Pancreas (tissue), 10 donors: ENCODE results near the gene THAP5. TPM values are rescaled to one million over a fixed set of nuclear protein-coding genes. Genes with fewer than 3 reads are reported as not detected.

ENCODE experiments used
- ATAC-seq, 4 donors: fragments of 200-7000 bp; cut with Tn5 transposase; one replicate each; pipeline versions ENCODE4 v1.8.0 to v1.9.1; 2020; ENCODE audit warnings: mild to moderate bottlenecking in 4 of 4, moderate library complexity in 4 of 4
- DNase-seq, 6 donors: peaks; one replicate each; pipeline ENCODE4 v3.0.0-alpha.2; 2020
- FAIRE-seq: peaks from 2 replicates; lab custom pipeline; 2012; peaks lifted over from hg19 to GRCh38; lab: Jason Lieb, UNC
- H3K27ac ChIP-seq, 4 donors: fragments of 200-600 bp; sonication (generic); 1 replicate in 3 of 4; 2 replicates in 1 of 4; pipeline versions ENCODE4 v1.5.0 to v1.8.0; 2020
- H3K27me3 ChIP-seq, 4 donors: fragments of 200-600 bp; one replicate each; pipeline ENCODE4 v1.8.0; 2021
- H3K36me3 ChIP-seq, 3 donors: fragments of 200-600 bp; sonication (generic) in 1 of 3; one replicate each; pipeline versions ENCODE4 v1.5.0 to v1.8.0; 2020 to 2021
- H3K4me1 ChIP-seq, 3 donors: fragments of 200-600 bp; one replicate each; pipeline ENCODE4 v1.8.0; 2021
- H3K4me3 ChIP-seq, 4 donors: fragments of 200-600 bp; sonication (generic) in 2 of 4; one replicate each; pipeline versions ENCODE4 v1.5.0 to v1.8.0; 2020 to 2021
- H3K9me3 ChIP-seq, 4 donors: fragments of 200-600 bp; one replicate each; pipeline ENCODE4 v1.8.0; 2021
- CTCF ChIP-seq, 4 donors: fragments of 200-600 bp; sonication (generic) in 3 of 4; IDR thresholded peaks; one replicate each; pipeline versions ENCODE4 v1.5.0 to v1.8.0; 2021; ENCODE audit warnings: antibody characterized with exemption in 4 of 4
- WGBS, 2 donors: extraction: QIAGEN DNeasy Blood & Tissue Kit; methylation state at CpG; one replicate each; pipeline ENCODE4 v1.1.7; 2013; 5-methylcytosine and 5-hydroxymethylcytosine counted together
- intact Hi-C, 3 donors: fragments of 100-400 bp; cut with DNase I; formaldehyde crosslinking; loops; one replicate each; pipeline versions ENCODE4 v1.11.1 to v1.14.2; 2022
- polyA plus RNA-seq, 2 donors: library from polyadenylated mRNA; stranded (reverse); fragments of 200-250 nt; gene quantifications; one replicate each; pipeline ENCODE4 v1.2.3, GENCODE V29; 2013
- total RNA-seq, 6 donors: library from RNA; stranded (reverse); fragmentation: NEBNext Ultra II Directional in 4 of 6; extraction: Animal tissue kit (Norgen Biotek cat#: 25700) in 4 of 6; gene quantifications; one replicate each; pipeline versions ENCODE4 v1.2.1 to v1.2.4, GENCODE V29; 2021 to 2023
- donor health status: healthy with polysubstance abuse.
- donor health status: DM: no; HTN: no; CAD: no; lungs with moderate emphysema.
- donor health status: DM: no; HTN: no; CAD: no.
- donor health status: control.
- donor health status: control.
- donor health status: Bipolar disorder and iron deficiency.
- donor health status: DM: yes; HTN: yes; CAD: no.
- donor health status: DM: no; HTN: no; CAD: no.
- donor health status: DM: no; HTN: no; CAD: no.
- donor health status: DM: yes; HTN: yes; CAD: no.

The THAP5 gene
- total and polyA plus RNA-seq, 8 donors: 6.4 to 17.4 (median 11.7) TPM

- DNase-seq (no peak), FAIRE-seq (no peak), ATAC-seq (no peak)
- no peak for TF ChIP-seq CTCF (IDR thresholded peaks at IDR 0.05)
- H3K9me3 ChIP-seq: no peaks in the 10 kb centered on the region
- H3K36me3 ChIP-seq: peaks cover 0 to 6% (median 0%) of the 10 kb centered on the region in 3 donors
- no peak overlapping the region for H3K4me3 ChIP-seq
- no peak overlapping the region for H3K27ac ChIP-seq
- no peaks in the 10 kb centered on the region for H3K27me3 ChIP-seq
- H3K4me1 ChIP-seq: peaks cover 12 to 38% (median 24%) of the 10 kb centered on the region in 3 donors
- 70 to 87% methylated on average over 2 of the region's 2 CpGs for WGBS, 2 donors
- intact Hi-C loops: no loop called here
Measured at GRCh38 chr7:108522780-108523179, 46.7 kb downstream of the THAP5 start.

- FAIRE-seq (no peak), DNase-seq (no peak), ATAC-seq (no peak)
- H3K4me1 ChIP-seq: peaks cover 0 to 14% (median 2%) of the 10 kb centered on the region in 3 donors
- H3K9me3 ChIP-seq: no peaks in the 10 kb centered on the region
- H3K27ac ChIP-seq: no peak overlapping the region
- H3K27me3 ChIP-seq: no peaks in the 10 kb centered on the region
- intact Hi-C loops: no loop called here
- no peak overlapping the region for H3K4me3 ChIP-seq
- no peak for TF ChIP-seq CTCF (IDR thresholded peaks at IDR 0.05)
- 98 to 100% methylated on average over 3 of the region's 3 CpGs for WGBS, 2 donors
- H3K36me3 ChIP-seq: peaks cover 0 to 25% (median 8%) of the 10 kb centered on the region in 3 donors
Measured at GRCh38 chr7:108517951-108518350, 51.6 kb downstream of the THAP5 start.

GRCh38 chr7:108515630-108516029, 53.9 kb downstream of the THAP5 start:
- Histone ChIP-seq H3K27ac (no peak overlapping the region), H3K4me3 (no peak overlapping the region), H3K27me3 (no peaks in the 10 kb centered on the region), H3K4me1 (peaks cover 0 to 2% (median 0%) of the 10 kb centered on the region in 3 donors), H3K9me3 (no peaks in the 10 kb centered on the region), H3K36me3 (peaks cover 0 to 39% (median 8%) of the 10 kb centered on the region in 3 donors)
- intact Hi-C loops: no loop called here
- no peak for TF ChIP-seq CTCF (IDR thresholded peaks at IDR 0.05)
- whole genome bisulfite sequencing, 2 donors: 87 to 91% methylated on average over 2 of the region's 2 CpGs
- ATAC-seq: no peak
- no peak for DNase-seq
- no peak for FAIRE-seq

- intact Hi-C loops: no loop called here
Measured at GRCh38 chr7:108515013-108515412, 54.5 kb downstream of the THAP5 start.

More at GRCh38 chr7:108515013-108515412, 54.5 kb downstream of the THAP5 start:
- FAIRE-seq (no peak), ATAC-seq (no peak), DNase-seq (no peak)
- no peak for TF ChIP-seq CTCF (IDR thresholded peaks at IDR 0.05)
- Histone ChIP-seq H3K9me3 (no peaks in the 10 kb centered on the region), H3K4me3 (no peak overlapping the region), H3K4me1 (no peaks in the 10 kb centered on the region), H3K27me3 (no peaks in the 10 kb centered on the region), H3K36me3 (peaks cover 0 to 39% (median 8%) of the 10 kb centered on the region in 3 donors), H3K27ac (no peak overlapping the region)
- WGBS, 2 donors: 82 to 88% methylated on average over 3 of the region's 3 CpGs

Other genes with a start within 250 kb of the THAP5 start
- gene NRCAM, start 113.3 kb downstream of the THAP5 start, total RNA-seq: 10 to 100 TPM; 28.4 to 53.6 (median 41.5) TPM
- 10 to 100 TPM; 14.1 to 31.2 TPM for gene NRCAM, start 113.3 kb downstream of the THAP5 start, polyA plus RNA-seq
- gene PNPLA8, start 43.6 kb downstream of the THAP5 start, total RNA-seq: 10 to 100 TPM in 3 of 6 donors, 1 to 10 TPM in 3; 7.8 to 13.4 (median 10.7) TPM
- 10 to 100 TPM in 1 of 2 donors, 1 to 10 TPM in 1; 5.2 to 11.1 TPM for gene PNPLA8, start 43.6 kb downstream of the THAP5 start, polyA plus RNA-seq
- 10 to 100 TPM; 26.4 to 46.4 (median 35.1) TPM for gene DNAJB9, start 168 bp upstream of the THAP5 start, total RNA-seq
- 10 to 100 TPM; 10.8 to 37.6 TPM for gene DNAJB9, start 168 bp upstream of the THAP5 start, polyA plus RNA-seq